Transverse colon (tissue), 4 donors: ENCODE data around the gene KLK4.

Experiments used
- POLR2A ChIP-seq: fragments of 450-650 bp; IDR thresholded peaks from one replicate; pipeline ENCODE4 v1.6.1; 2016; ENCODE audit warnings: antibody characterized with exemption, mild to moderate bottlenecking, moderate library complexity
- POLR2AphosphoS5 ChIP-seq, 3 donors: sonication (generic); formaldehyde crosslinking; IDR thresholded peaks; one replicate each; pipeline ENCODE4 v1.6.1; 2016; ENCODE audit warnings: antibody characterized with exemption in 3 of 3
- TF ChIP-seq, protein P1 (sequence below), 5 experiments: fragments of 200-600 bp in 3 of 5; fragments of 450-650 bp in 2 of 5; sonication (generic) in 3 of 5; IDR thresholded peaks; 1 replicate in 2 of 5; 2 replicates in 3 of 5; pipeline ENCODE4 v1.5.1; 2016 to 2017; ENCODE audit warnings: antibody characterized with exemption in 5 of 5, inconsistent platforms in 3 of 5, mild to moderate bottlenecking in 2 of 5, moderate library complexity in 1 of 5

DNA sequence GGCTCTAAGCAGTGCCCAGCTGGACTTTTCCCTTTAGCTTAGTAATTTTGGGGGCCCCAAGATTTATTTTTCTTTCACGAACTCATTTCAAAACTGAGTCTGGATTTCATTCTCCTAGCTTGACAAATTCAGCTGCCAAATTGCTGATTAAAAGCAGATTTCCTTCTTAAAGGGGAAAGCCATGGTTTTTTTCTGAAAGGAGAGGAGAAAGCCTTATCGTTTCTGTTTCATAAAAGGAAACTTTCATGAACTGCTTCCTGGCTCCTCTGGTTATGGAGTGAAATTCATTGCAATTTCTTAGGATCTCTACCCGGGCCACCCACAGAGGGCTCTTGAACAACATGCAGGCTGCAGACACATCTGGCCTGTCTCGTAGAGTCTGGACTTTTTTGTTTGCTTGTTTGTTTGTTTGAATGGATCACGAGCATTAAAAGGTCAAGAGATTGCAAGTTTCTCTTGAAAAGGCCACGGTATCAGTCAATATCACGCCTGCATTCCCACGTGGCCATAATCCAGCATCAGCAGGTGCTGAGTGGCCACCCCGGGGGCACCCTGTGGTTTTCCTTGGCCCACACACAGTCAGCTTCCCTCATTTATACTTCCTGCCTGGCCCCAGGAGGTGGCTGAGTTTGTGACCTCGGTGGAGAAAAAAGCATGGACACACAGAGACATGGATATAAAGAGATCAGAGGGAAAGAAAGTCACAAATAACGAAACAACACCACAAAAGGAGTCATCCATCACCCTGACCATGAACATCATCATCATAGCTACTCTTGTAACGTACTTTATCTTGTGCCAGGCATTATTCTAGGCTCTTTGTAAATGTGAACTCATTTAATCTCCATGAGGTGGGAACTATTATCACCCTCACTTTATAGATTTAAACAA, 10.5 kb upstream of the KLK4 start:
- TF ChIP-seq, protein P1, sequence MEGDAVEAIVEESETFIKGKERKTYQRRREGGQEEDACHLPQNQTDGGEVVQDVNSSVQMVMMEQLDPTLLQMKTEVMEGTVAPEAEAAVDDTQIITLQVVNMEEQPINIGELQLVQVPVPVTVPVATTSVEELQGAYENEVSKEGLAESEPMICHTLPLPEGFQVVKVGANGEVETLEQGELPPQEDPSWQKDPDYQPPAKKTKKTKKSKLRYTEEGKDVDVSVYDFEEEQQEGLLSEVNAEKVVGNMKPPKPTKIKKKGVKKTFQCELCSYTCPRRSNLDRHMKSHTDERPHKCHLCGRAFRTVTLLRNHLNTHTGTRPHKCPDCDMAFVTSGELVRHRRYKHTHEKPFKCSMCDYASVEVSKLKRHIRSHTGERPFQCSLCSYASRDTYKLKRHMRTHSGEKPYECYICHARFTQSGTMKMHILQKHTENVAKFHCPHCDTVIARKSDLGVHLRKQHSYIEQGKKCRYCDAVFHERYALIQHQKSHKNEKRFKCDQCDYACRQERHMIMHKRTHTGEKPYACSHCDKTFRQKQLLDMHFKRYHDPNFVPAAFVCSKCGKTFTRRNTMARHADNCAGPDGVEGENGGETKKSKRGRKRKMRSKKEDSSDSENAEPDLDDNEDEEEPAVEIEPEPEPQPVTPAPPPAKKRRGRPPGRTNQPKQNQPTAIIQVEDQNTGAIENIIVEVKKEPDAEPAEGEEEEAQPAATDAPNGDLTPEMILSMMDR (IDR thresholded peaks at IDR 0.05), result no peak
- TF ChIP-seq POLR2A (no peak), POLR2AphosphoS5 (IDR thresholded peaks at IDR 0.05) (no peak)
